Pons (tissue), 1 donor: ENCODE measurements around the gene NUTM2F.
"Not testable (repeated sequence)": the region's sequence is repeated elsewhere in the genome, so short reads cannot be mapped to it uniquely, and the experiment has no call there.

Experiments
- DNase-seq: peaks from one replicate; pipeline ENCODE4 v3.0.0-alpha.2; 2016; ENCODE audit warnings: low spot score

Gene NUTM2F

GRCh38 chr9:94316236-94316635, 12.2 kb downstream of the NUTM2F start:
- not testable (repeated sequence) for DNase-seq

GRCh38 chr9:94315034-94315984, 13.1 kb downstream of the NUTM2F start:
- DNase-seq: not testable (repeated sequence)

- DNase-seq: no peak
Observed at GRCh38 chr9:94303321-94303720, 25.1 kb downstream of the NUTM2F start.

- DNase-seq: no peak
Observed at GRCh38 chr9:94302426-94302825, 26.0 kb downstream of the NUTM2F start.

GRCh38 chr9:94301583-94301982, 26.9 kb downstream of the NUTM2F start:
- DNase-seq: no peak

GRCh38 chr9:94300470-94301301, 27.8 kb downstream of the NUTM2F start:
- no peak for DNase-seq

GRCh38 chr9:94298949-94299599, 29.4 kb downstream of the NUTM2F start:
- no peak for DNase-seq

GRCh38 chr9:94289691-94290090, 38.8 kb downstream of the NUTM2F start:
- no peak for DNase-seq

- DNase-seq: no peak
Observed at GRCh38 chr9:94287877-94288513, 40.4 kb downstream of the NUTM2F start.

- DNase-seq: no peak
Observed at GRCh38 chr9:94286116-94286515, 42.3 kb downstream of the NUTM2F start.

- DNase-seq: no peak
Observed at GRCh38 chr9:94281101-94281500, 47.3 kb downstream of the NUTM2F start.

- no peak for DNase-seq
Observed at GRCh38 chr9:94280409-94280989, 47.9 kb downstream of the NUTM2F start.

GRCh38 chr9:94277885-94278536, 50.4 kb downstream of the NUTM2F start:
- no peak for DNase-seq

GRCh38 chr9:94277029-94277428, 51.4 kb downstream of the NUTM2F start:
- DNase-seq: not testable (repeated sequence)

GRCh38 chr9:94270009-94270408, 58.4 kb downstream of the NUTM2F start:
- DNase-seq: no peak

- no peak for DNase-seq
Observed at GRCh38 chr9:94269264-94269663, 59.2 kb downstream of the NUTM2F start.
